ENCODE results near the gene E2F7. TPM values are rescaled to one million over a fixed set of nuclear protein-coding genes. Genes with fewer than 3 reads are reported as not detected.

E2F7 gene, protein sequence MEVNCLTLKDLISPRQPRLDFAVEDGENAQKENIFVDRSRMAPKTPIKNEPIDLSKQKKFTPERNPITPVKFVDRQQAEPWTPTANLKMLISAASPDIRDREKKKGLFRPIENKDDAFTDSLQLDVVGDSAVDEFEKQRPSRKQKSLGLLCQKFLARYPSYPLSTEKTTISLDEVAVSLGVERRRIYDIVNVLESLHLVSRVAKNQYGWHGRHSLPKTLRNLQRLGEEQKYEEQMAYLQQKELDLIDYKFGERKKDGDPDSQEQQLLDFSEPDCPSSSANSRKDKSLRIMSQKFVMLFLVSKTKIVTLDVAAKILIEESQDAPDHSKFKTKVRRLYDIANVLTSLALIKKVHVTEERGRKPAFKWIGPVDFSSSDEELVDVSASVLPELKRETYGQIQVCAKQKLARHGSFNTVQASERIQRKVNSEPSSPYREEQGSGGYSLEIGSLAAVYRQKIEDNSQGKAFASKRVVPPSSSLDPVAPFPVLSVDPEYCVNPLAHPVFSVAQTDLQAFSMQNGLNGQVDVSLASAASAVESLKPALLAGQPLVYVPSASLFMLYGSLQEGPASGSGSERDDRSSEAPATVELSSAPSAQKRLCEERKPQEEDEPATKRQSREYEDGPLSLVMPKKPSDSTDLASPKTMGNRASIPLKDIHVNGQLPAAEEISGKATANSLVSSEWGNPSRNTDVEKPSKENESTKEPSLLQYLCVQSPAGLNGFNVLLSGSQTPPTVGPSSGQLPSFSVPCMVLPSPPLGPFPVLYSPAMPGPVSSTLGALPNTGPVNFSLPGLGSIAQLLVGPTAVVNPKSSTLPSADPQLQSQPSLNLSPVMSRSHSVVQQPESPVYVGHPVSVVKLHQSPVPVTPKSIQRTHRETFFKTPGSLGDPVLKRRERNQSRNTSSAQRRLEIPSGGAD
- 25.7 and 29.8 TPM in 2 replicates for total RNA-seq
- long read RNA-seq, full-length matches to known transcripts: 2 of 13 reads
- long read RNA-seq, partial matches to known transcripts: 9 of 13 reads
- long read RNA-seq, other reads (novel, unspliced or antisense): 2 of 13 reads

DNA sequence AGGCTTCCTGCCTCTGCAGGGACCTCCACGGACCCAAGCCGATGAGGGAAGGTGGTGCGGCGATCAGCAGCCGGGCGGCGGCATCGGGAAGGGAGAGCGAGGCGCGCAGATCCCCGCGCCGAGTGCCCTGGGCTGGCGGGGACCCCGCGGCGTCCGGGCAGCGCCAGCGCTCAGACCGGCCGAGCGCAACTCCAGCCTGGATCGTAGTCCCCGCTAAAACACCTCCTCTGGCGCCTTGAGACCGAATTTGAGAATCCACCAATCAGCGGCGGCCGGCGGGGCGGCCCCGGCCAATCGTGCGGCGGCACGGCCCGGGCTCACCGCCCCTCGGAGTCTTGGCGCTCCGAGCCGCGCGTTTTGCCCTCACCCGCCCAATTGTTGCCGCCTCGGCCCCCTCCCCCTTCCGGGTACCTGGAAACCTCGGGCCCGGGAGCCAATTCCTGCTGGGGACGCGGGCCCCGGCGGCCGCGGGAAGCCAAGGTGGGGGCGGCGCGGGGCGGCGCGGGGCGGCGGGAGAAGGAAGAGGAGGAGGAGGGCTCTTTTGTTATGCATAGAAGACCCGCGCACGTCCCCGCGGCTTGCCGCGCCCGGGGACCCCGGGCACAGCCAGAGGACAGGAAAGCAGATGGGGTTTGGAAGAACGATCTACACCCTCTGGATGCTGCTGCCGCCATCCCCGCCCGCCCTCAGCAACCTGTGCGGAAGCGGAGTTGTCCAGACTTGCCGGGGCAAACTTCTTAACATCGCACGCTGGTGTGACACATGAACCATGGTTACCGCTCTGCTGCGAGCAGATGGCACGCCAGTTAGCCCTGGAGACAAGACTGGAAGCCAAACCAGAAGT is at the start of gene E2F7:
Gene E2F7 (minus strand): TSS at position 209 of the 844 bp plus-strand sequence. CDS start 934 bp downstream, outside the sequence.
- TF ChIP-seq, protein P1, sequence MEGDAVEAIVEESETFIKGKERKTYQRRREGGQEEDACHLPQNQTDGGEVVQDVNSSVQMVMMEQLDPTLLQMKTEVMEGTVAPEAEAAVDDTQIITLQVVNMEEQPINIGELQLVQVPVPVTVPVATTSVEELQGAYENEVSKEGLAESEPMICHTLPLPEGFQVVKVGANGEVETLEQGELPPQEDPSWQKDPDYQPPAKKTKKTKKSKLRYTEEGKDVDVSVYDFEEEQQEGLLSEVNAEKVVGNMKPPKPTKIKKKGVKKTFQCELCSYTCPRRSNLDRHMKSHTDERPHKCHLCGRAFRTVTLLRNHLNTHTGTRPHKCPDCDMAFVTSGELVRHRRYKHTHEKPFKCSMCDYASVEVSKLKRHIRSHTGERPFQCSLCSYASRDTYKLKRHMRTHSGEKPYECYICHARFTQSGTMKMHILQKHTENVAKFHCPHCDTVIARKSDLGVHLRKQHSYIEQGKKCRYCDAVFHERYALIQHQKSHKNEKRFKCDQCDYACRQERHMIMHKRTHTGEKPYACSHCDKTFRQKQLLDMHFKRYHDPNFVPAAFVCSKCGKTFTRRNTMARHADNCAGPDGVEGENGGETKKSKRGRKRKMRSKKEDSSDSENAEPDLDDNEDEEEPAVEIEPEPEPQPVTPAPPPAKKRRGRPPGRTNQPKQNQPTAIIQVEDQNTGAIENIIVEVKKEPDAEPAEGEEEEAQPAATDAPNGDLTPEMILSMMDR (conservative IDR thresholded peaks at IDR 0.05): no peak
- Mint-ChIP-seq H3K4me1 (peaks cover 31% of the 10 kb centered on the region), H3K27me3 (ENCODE audit: low read depth) (peaks cover 12% of the 10 kb centered on the region), H3K9me3 (no peaks in the 10 kb centered on the region), H3K36me3 (ENCODE audit: low read depth) (peaks cover 14% of the 10 kb centered on the region), H3K4me3 (peak within 1 kb of the TSS; percentile 95), H3K27ac (ENCODE audit: unreplicated experiment) (peak within 1 kb of the TSS; percentile 95)
- peak; percentile 90 for DNase-seq (ENCODE audit: low read depth, low spot score)

- Mint-ChIP-seq H3K27me3 (ENCODE audit: low read depth) (no peaks in the 10 kb centered on the region), H3K36me3 (ENCODE audit: low read depth) (peaks cover 2% of the 10 kb centered on the region), H3K27ac (ENCODE audit: unreplicated experiment) (no peak overlapping the region), H3K4me3 (no peak overlapping the region), H3K4me1 (no peaks in the 10 kb centered on the region), H3K9me3 (peaks cover 14% of the 10 kb centered on the region)
- no peak for DNase-seq (ENCODE audit: low read depth, low spot score)
- TF ChIP-seq, protein P1 (conservative IDR thresholded peaks at IDR 0.05): no peak
Observed at GRCh38 chr12:77113971-77114370, 48.6 kb upstream of the E2F7 start.

- Mint-ChIP-seq H3K4me1 (peaks cover 4% of the 10 kb centered on the region), H3K9me3 (peaks cover 14% of the 10 kb centered on the region), H3K36me3 (ENCODE audit: low read depth) (peaks cover 5% of the 10 kb centered on the region), H3K4me3 (no peak overlapping the region), H3K27ac (ENCODE audit: unreplicated experiment) (no peak overlapping the region), H3K27me3 (ENCODE audit: low read depth) (no peaks in the 10 kb centered on the region)
- TF ChIP-seq, protein P1 (conservative IDR thresholded peaks at IDR 0.05): no peak
- DNase-seq (ENCODE audit: low read depth, low spot score): no peak
Observed at GRCh38 chr12:77108707-77109106, 43.3 kb upstream of the E2F7 start.

- Mint-ChIP-seq H3K4me3 (no peak overlapping the region), H3K27me3 (ENCODE audit: low read depth) (no peaks in the 10 kb centered on the region), H3K36me3 (ENCODE audit: low read depth) (peaks cover 5% of the 10 kb centered on the region), H3K27ac (ENCODE audit: unreplicated experiment) (no peak overlapping the region), H3K9me3 (peaks cover 14% of the 10 kb centered on the region), H3K4me1 (peaks cover 4% of the 10 kb centered on the region)
- TF ChIP-seq, protein P1 (conservative IDR thresholded peaks at IDR 0.05): no peak
- no peak for DNase-seq (ENCODE audit: low read depth, low spot score)
Observed at GRCh38 chr12:77107121-77107520, 41.8 kb upstream of the E2F7 start.

DNA sequence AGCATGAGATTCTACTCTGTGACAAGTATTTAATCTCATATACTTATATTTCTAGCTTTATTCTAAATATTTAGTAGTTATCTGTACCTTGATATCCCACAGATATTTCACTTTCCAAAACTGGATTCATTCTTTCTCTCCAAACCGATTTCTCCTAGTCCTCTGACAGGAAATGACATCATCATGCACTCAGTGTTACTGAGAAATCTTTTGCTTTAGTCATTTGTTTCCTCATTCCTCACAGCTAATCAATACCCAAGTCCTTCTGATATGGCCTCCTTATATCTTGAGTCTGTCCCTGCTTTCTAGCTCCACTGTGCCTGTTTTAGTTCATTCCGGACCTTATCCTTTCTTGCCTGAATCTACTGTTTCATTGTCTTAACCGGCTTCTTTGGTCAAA is 39.4 kb upstream of the E2F7 start:
- Mint-ChIP-seq H3K27ac (ENCODE audit: unreplicated experiment) (no peak overlapping the region), H3K27me3 (ENCODE audit: low read depth) (no peaks in the 10 kb centered on the region), H3K4me3 (no peak overlapping the region), H3K36me3 (ENCODE audit: low read depth) (peaks cover 3% of the 10 kb centered on the region), H3K9me3 (no peaks in the 10 kb centered on the region), H3K4me1 (peaks cover 4% of the 10 kb centered on the region)
- TF ChIP-seq, protein P1 (conservative IDR thresholded peaks at IDR 0.05): no peak
- DNase-seq (ENCODE audit: low read depth, low spot score): no peak

All from neural crest cell (in vitro differentiated cells).